NT2/D1 (cell line): ENCODE measurements around the gene LIFR.

Experiments used
- DNase-seq: peaks from one replicate; pipeline ENCODE4 v3.0.0-alpha.2; 2011; ENCODE audit warnings: low read depth, low spot score
- H3K27me3 ChIP-seq: 2 replicates; pipeline ENCODE4 v1.6.0; 2011; ENCODE audit warnings: mild to moderate bottlenecking; ENCODE audit not compliant: insufficient read length, insufficient read depth
- H3K36me3 ChIP-seq: 2 replicates; pipeline ENCODE4 v1.6.1; 2011; ENCODE audit warnings: mild to moderate bottlenecking, low read length, mixed read lengths; ENCODE audit not compliant: insufficient read depth, insufficient read length
- H3K4me1 ChIP-seq: 2 replicates; pipeline ENCODE4 v1.5.1; 2011; ENCODE audit not compliant: insufficient read depth, insufficient read length
- H3K4me3 ChIP-seq: 2 replicates; pipeline ENCODE4 v1.5.1; 2011; ENCODE audit warnings: low read depth; ENCODE audit not compliant: insufficient read length
- H3K9ac ChIP-seq: 2 replicates; pipeline ENCODE4 v1.6.0; 2011; ENCODE audit warnings: low read depth; ENCODE audit not compliant: insufficient read length
- H3K9me3 ChIP-seq: 2 replicates; pipeline ENCODE4 v1.5.1; 2011; ENCODE audit warnings: mild to moderate bottlenecking, low read length; ENCODE audit not compliant: insufficient read depth
- SUZ12 ChIP-seq: IDR thresholded peaks from 2 replicates; pipeline ENCODE4 v1.6.1; 2011; ENCODE audit not compliant: insufficient read length, insufficient read depth; ENCODE audit errors: extremely low read depth
- YY1 ChIP-seq: IDR thresholded peaks from 2 replicates; pipeline ENCODE4 v1.6.1; 2011; ENCODE audit not compliant: insufficient read length, insufficient read depth
- ZNF274 ChIP-seq: IDR thresholded peaks from 2 replicates; pipeline ENCODE4 v1.6.1; 2011; ENCODE audit warnings: mild to moderate bottlenecking, low read depth, low read length

Gene LIFR

DNA sequence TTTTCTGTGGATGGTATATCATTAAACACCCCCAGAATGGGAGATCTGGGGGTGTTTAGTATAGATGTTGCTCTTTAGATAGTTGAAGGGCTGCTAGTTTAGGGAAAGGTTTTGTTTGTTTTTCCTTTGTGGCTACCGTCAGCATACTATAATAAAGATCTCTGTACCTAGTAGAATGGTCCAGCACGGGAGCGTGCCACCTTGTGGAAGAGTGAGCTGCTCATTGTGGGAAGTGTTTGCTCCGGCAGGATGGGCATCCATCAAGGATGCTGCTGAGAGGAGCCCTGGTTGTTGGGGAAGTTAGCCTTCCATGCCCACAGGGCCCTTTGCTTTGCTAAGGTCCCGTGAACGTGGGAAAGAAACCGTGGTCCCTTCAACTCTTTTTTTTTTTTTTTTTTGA lies 113.1 kb downstream of the LIFR start:
- no peak for TF ChIP-seq YY1
- Histone ChIP-seq H3K4me3 (no peak overlapping the region), H3K9ac (no peak overlapping the region), H3K4me1 (no peaks in the 10 kb centered on the region), H3K9me3 (no peaks in the 10 kb centered on the region), H3K36me3 (no peaks in the 10 kb centered on the region), H3K27me3 (no peaks in the 10 kb centered on the region)
- DNase-seq: no peak

GRCh38 chr5:38442247-38442573 lies 114.2 kb downstream of the LIFR start:
- H3K9me3 ChIP-seq: no peaks in the 10 kb centered on the region
- H3K9ac ChIP-seq: no peak overlapping the region
- DNase-seq: no peak
- H3K4me3 ChIP-seq: no peak overlapping the region
- no peak for TF ChIP-seq ZNF274
- TF ChIP-seq SUZ12: no peak
- TF ChIP-seq YY1: no peak
- no peaks in the 10 kb centered on the region for H3K4me1 ChIP-seq
- no peaks in the 10 kb centered on the region for H3K36me3 ChIP-seq
- no peaks in the 10 kb centered on the region for H3K27me3 ChIP-seq

- peak; percentile 82 for DNase-seq
- no peak overlapping the region for H3K4me3 ChIP-seq
- no peaks in the 10 kb centered on the region for H3K36me3 ChIP-seq
- no peak overlapping the region for H3K9ac ChIP-seq
- no peak for TF ChIP-seq YY1
- no peak for TF ChIP-seq ZNF274
- no peak for TF ChIP-seq SUZ12
- no peaks in the 10 kb centered on the region for H3K27me3 ChIP-seq
- no peaks in the 10 kb centered on the region for H3K9me3 ChIP-seq
- no peaks in the 10 kb centered on the region for H3K4me1 ChIP-seq
Measured at GRCh38 chr5:38441453-38442246, 114.8 kb downstream of the LIFR start.

- TF ChIP-seq YY1: no peak
- no peak for TF ChIP-seq SUZ12
- no peak for TF ChIP-seq ZNF274
- Histone ChIP-seq H3K4me3 (no peak overlapping the region), H3K36me3 (no peaks in the 10 kb centered on the region), H3K4me1 (no peaks in the 10 kb centered on the region), H3K9me3 (no peaks in the 10 kb centered on the region), H3K9ac (no peak overlapping the region), H3K27me3 (no peaks in the 10 kb centered on the region)
- no peak for DNase-seq
Measured at GRCh38 chr5:38438757-38439156, 117.7 kb downstream of the LIFR start.

- TF ChIP-seq YY1 (no peak), SUZ12 (no peak), ZNF274 (no peak)
- Histone ChIP-seq H3K9me3 (no peaks in the 10 kb centered on the region), H3K4me1 (no peaks in the 10 kb centered on the region), H3K27me3 (no peaks in the 10 kb centered on the region), H3K4me3 (no peak overlapping the region), H3K36me3 (no peaks in the 10 kb centered on the region), H3K9ac (no peak overlapping the region)
- no peak for DNase-seq
Measured at GRCh38 chr5:38434966-38435705, 121.3 kb downstream of the LIFR start.

GRCh38 chr5:38433160-38433861 lies 123.1 kb downstream of the LIFR start:
- no peak overlapping the region for H3K9ac ChIP-seq
- TF ChIP-seq SUZ12 (no peak), ZNF274 (no peak), YY1 (no peak)
- H3K27me3 ChIP-seq: no peaks in the 10 kb centered on the region
- H3K36me3 ChIP-seq: no peaks in the 10 kb centered on the region
- H3K4me3 ChIP-seq: no peak overlapping the region
- no peaks in the 10 kb centered on the region for H3K9me3 ChIP-seq
- no peak for DNase-seq
- no peaks in the 10 kb centered on the region for H3K4me1 ChIP-seq

DNA sequence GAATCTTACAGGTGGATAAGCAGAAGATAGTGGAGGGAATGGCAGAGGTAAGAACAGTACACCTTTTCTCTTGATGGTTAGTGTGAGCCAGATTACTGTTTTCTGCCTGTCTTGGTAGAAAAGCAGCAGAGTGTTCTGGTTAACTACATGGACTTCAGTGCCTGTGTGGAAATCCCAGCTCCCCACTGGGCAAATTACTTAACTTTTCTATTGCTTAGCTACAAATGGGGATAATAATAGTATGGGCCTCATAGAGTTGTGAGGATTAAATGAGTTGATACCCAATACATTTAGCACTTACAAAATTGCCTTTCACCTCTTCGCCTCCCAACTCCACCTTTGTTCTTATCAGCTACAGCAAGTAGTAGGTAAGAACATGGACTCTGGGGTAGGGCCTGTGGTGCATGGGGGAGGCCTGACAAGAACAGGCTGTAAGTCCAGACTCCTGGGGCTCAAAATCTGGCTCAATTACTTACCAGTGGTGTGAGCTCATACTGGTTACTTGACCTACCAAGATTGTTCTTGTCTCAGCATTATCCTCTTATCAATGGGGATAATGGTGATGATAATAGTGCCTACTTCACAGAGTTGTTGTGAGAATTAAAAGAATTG lies 125.1 kb downstream of the LIFR start:
- H3K9ac ChIP-seq: no peak overlapping the region
- DNase-seq: no peak
- no peak for TF ChIP-seq SUZ12
- TF ChIP-seq YY1: no peak
- TF ChIP-seq ZNF274: no peak
- H3K27me3 ChIP-seq: no peaks in the 10 kb centered on the region
- H3K36me3 ChIP-seq: no peaks in the 10 kb centered on the region
- no peak overlapping the region for H3K4me3 ChIP-seq
- H3K9me3 ChIP-seq: no peaks in the 10 kb centered on the region
- peaks cover 2% of the 10 kb centered on the region for H3K4me1 ChIP-seq
